ENCODE measurements around the gene CTDSPL.

- TF ChIP-seq GATA1 (IDR thresholded peaks at IDR 0.05; ENCODE audit: low read depth, low read length) (no peak), POLR2A (IDR thresholded peaks at IDR 0.05; ENCODE audit: low read length) (no peak)
These were observed 25.1 kb upstream of the CTDSPL start for GRCh38 chr3:37836589-37836988.
